Activated T-cell treated with anti-CD3 and anti-CD28 coated beads for 24 hours (primary cell): ENCODE data around the gene CLSTN2.

Experiments
- DNase-seq: peaks from one replicate; pipeline ENCODE4 v3.0.0-alpha.2; 2020; ENCODE audit warnings: low read depth

Gene CLSTN2

GRCh38 chr3:139935016-139935865 is at the start of gene CLSTN2:
Gene CLSTN2, plus strand, starts transcription at chr3:139935185.
- DNase-seq, result no peak

GRCh38 chr3:139887431-139887830 is 47.6 kb upstream of the CLSTN2 start:
- no peak for DNase-seq

GRCh38 chr3:139888561-139889140 is 46.3 kb upstream of the CLSTN2 start:
- DNase-seq, result no peak

- DNase-seq, result no peak
These were observed 41.6 kb upstream of the CLSTN2 start for GRCh38 chr3:139893267-139893962.

- DNase-seq, result no peak
These were observed 40.9 kb upstream of the CLSTN2 start for GRCh38 chr3:139893963-139894642.

- no peak for DNase-seq
These were observed 40.4 kb upstream of the CLSTN2 start for GRCh38 chr3:139894643-139894989.

- DNase-seq, result no peak
These were observed 37.2 kb upstream of the CLSTN2 start for GRCh38 chr3:139897759-139898158.

GRCh38 chr3:139906418-139906817 is 28.6 kb upstream of the CLSTN2 start:
- DNase-seq, result no peak

- no peak for DNase-seq
These were observed 25.2 kb upstream of the CLSTN2 start for GRCh38 chr3:139909811-139910210.

GRCh38 chr3:139916271-139916670 is 18.7 kb upstream of the CLSTN2 start:
- DNase-seq, result no peak

GRCh38 chr3:139917226-139917785 is 17.7 kb upstream of the CLSTN2 start:
- no peak for DNase-seq

GRCh38 chr3:139928708-139929505 is 6.1 kb upstream of the CLSTN2 start:
- DNase-seq, result no peak

- DNase-seq, result no peak
These were observed 4.8 kb upstream of the CLSTN2 start for GRCh38 chr3:139930211-139930610.

GRCh38 chr3:139933766-139934165 is 1.2 kb upstream of the CLSTN2 start:
- DNase-seq, result no peak

GRCh38 chr3:139934613-139935015 is 371 bp upstream of the CLSTN2 start:
- DNase-seq, result no peak

- no peak for DNase-seq
These were observed 1.2 kb downstream of the CLSTN2 start for GRCh38 chr3:139935866-139936817.

GRCh38 chr3:139937674-139938279 is 2.8 kb downstream of the CLSTN2 start:
- no peak for DNase-seq

- no peak for DNase-seq
These were observed 4.8 kb downstream of the CLSTN2 start for GRCh38 chr3:139939681-139940190.

GRCh38 chr3:139940622-139941021 is 5.6 kb downstream of the CLSTN2 start:
- no peak for DNase-seq

GRCh38 chr3:139941580-139941979 is 6.6 kb downstream of the CLSTN2 start:
- no peak for DNase-seq
